ENCODE data around the gene CLIC5. TPM values are rescaled to one million over a fixed set of nuclear protein-coding genes. Genes with fewer than 3 reads are reported as not detected.

The CLIC5 gene
- polyA plus RNA-seq, 2 donors: 0.25 to 0.37 TPM

DNA sequence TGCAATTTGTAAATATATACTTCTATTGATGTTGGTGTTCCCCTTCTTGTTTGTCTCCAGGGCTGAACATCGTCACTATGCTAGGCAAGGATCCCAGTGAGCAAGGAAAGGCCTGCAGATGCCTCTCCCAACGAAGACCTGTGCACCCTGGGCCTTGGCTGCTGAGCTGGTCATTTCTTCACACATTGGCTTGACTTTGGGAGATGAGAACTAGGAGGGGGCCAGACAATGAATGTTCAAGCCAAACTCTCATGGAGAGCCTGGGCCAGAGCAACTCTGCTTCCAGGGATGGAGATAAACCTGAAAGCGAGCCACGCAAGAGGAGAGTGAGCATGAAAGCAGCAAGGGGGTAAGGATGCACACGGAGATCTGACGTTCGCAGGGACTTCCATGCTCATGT lies 104.0 kb downstream of the CLIC5 start:
- Histone ChIP-seq H3K4me1 (ENCODE audit: control insufficient read depth in 2 of 2, insufficient read depth in 2 of 2, low read length in 1 of 2) (no peaks in the 10 kb centered on the region), H3K36me3 (ENCODE audit: control insufficient read depth in 2 of 2, insufficient read depth in 2 of 2, low read length in 1 of 2) (no peaks in the 10 kb centered on the region), H3K27ac (ENCODE audit: low read depth in 2 of 2, low read length in 1 of 2) (no peak overlapping the region), H3K9me3 (ENCODE audit: control insufficient read depth in 2 of 2, insufficient read depth in 1 of 2, low read depth in 1 of 2, low read length in 1 of 2) (no peaks in the 10 kb centered on the region), H3K4me3 (ENCODE audit: low read depth in 1 of 2, low read length in 2 of 2) (no peak overlapping the region), H3K27me3 (ENCODE audit: control insufficient read depth in 1 of 2, insufficient read depth in 2 of 2, low read length in 2 of 2) (no peaks in the 10 kb centered on the region)
- WGBS, 2 donors: 82 to 86% methylated on average over 7 of the region's 7 CpGs

DNA sequence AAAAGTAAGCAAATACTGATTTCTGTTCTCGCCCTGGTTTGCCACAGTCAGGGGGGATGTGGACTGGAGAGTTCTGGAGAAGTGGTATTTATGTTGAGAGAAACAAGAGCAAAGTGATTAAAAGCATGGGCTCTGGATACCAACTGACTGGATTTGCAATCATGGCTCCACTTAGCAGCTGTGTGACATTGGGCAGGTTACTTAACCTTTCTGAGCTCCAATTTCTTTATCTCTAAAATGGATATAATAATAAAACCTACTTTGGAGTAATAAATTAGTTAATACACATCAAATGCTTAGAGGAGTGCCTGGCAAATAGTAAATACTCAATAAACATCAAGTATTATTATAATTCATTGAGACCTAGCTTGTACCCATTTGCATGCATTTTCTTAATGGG lies 111.7 kb downstream of the CLIC5 start:
- WGBS, 2 donors: 95 to 98% methylated on average over 1 of the region's 1 CpG
- Histone ChIP-seq H3K36me3 (ENCODE audit: control insufficient read depth in 2 of 2, insufficient read depth in 2 of 2, low read length in 1 of 2) (no peaks in the 10 kb centered on the region), H3K27ac (ENCODE audit: low read depth in 2 of 2, low read length in 1 of 2) (no peak overlapping the region)

DNA sequence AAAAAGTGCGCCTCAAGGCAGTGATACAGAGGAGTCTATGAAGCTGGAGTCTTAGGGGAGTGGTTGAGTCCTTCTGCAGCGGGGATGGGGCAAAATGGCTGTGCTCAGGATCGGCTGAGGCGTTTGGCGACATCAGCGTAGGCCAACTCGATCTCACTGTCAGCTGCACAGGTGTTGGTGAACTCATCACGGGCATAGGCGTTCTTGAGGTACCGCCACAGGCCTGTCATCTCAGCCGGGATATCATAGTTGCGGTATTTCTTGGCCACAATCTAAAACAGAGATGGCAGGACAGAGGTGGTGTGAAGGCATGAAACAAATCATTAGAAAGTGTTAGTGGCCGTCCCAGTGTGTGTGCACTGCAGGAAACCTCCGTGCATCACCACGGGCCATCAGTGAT lies 112.7 kb downstream of the CLIC5 start:
- H3K9me3 ChIP-seq (ENCODE audit: control insufficient read depth in 2 of 2, insufficient read depth in 1 of 2, low read depth in 1 of 2, low read length in 1 of 2): no peaks in the 10 kb centered on the region
- no peak overlapping the region for H3K4me3 ChIP-seq (ENCODE audit: low read depth in 1 of 2, low read length in 2 of 2)
- WGBS, 2 donors: 93 to 94% methylated on average over 15 of the region's 15 CpGs
- no peaks in the 10 kb centered on the region for H3K36me3 ChIP-seq (ENCODE audit: control insufficient read depth in 2 of 2, insufficient read depth in 2 of 2, low read length in 1 of 2)
- H3K4me1 ChIP-seq (ENCODE audit: control insufficient read depth in 2 of 2, insufficient read depth in 2 of 2, low read length in 1 of 2): no peaks in the 10 kb centered on the region
- H3K27ac ChIP-seq (ENCODE audit: low read depth in 2 of 2, low read length in 1 of 2): no peak overlapping the region
- no peaks in the 10 kb centered on the region for H3K27me3 ChIP-seq (ENCODE audit: control insufficient read depth in 1 of 2, insufficient read depth in 2 of 2, low read length in 2 of 2)

More for the DNA sequence above, 111.7 kb downstream of the CLIC5 start:
- Histone ChIP-seq H3K4me1 (ENCODE audit: control insufficient read depth in 2 of 2, insufficient read depth in 2 of 2, low read length in 1 of 2) (no peaks in the 10 kb centered on the region), H3K9me3 (ENCODE audit: control insufficient read depth in 2 of 2, insufficient read depth in 1 of 2, low read depth in 1 of 2, low read length in 1 of 2) (no peaks in the 10 kb centered on the region), H3K27me3 (ENCODE audit: control insufficient read depth in 1 of 2, insufficient read depth in 2 of 2, low read length in 2 of 2) (no peaks in the 10 kb centered on the region), H3K4me3 (ENCODE audit: low read depth in 1 of 2, low read length in 2 of 2) (no peak overlapping the region)

DNA sequence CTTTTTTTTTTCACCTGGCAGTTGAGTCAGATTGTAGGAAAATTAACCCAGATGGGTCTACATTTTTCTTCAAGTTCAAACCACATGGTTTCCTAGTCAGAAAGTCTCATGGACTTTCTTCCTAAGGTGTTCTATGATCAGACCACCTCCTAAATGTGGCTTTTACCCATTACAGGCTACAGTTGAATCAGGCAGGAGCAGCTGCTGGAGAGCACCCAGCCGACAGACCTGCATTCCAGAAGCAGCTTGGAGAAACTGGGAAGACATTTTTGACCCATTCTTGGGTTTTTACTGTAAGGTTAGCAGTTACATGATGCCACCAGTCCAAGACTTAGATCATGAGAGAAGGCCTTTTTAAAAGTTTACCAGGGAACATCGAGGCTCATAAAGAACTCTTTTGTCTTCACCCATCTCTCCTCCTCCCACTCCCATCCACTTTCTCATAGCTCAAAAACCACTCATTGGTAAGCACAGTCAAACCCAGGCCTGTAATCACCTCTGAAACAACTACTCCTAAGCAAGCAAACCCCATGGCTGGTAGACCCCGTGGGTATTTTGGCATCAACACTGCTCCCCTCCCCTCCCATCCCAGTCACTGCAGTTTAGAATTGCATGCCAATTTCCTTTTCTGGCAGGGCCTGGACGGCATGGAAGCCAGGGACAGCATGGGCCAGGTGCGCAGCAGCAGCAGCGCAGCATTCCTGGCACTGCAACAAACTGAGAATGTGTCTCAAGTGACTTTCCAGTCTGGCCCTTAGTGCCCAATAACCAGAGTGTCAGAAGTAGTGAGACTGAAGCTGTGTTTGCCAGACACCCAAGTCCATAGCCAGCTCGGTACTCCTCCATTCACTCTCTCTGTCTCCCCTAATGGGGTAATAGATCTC lies 113.7 kb downstream of the CLIC5 start:
- Histone ChIP-seq H3K27ac (ENCODE audit: low read depth in 2 of 2, low read length in 1 of 2) (no peak overlapping the region), H3K36me3 (ENCODE audit: control insufficient read depth in 2 of 2, insufficient read depth in 2 of 2, low read length in 1 of 2) (no peaks in the 10 kb centered on the region), H3K27me3 (ENCODE audit: control insufficient read depth in 1 of 2, insufficient read depth in 2 of 2, low read length in 2 of 2) (no peaks in the 10 kb centered on the region), H3K9me3 (ENCODE audit: control insufficient read depth in 2 of 2, insufficient read depth in 1 of 2, low read depth in 1 of 2, low read length in 1 of 2) (no peaks in the 10 kb centered on the region), H3K4me3 (ENCODE audit: low read depth in 1 of 2, low read length in 2 of 2) (no peak overlapping the region), H3K4me1 (ENCODE audit: control insufficient read depth in 2 of 2, insufficient read depth in 2 of 2, low read length in 1 of 2) (no peaks in the 10 kb centered on the region)
- WGBS, 2 donors: 83 to 89% methylated on average over 7 of the region's 7 CpGs

GRCh38 chr6:45900808-45901752 lies 114.6 kb downstream of the CLIC5 start:
- Histone ChIP-seq H3K36me3 (ENCODE audit: control insufficient read depth in 2 of 2, insufficient read depth in 2 of 2, low read length in 1 of 2) (no peaks in the 10 kb centered on the region), H3K27me3 (ENCODE audit: control insufficient read depth in 1 of 2, insufficient read depth in 2 of 2, low read length in 2 of 2) (no peaks in the 10 kb centered on the region), H3K4me3 (ENCODE audit: low read depth in 1 of 2, low read length in 2 of 2) (no peak overlapping the region), H3K27ac (ENCODE audit: low read depth in 2 of 2, low read length in 1 of 2) (no peak overlapping the region), H3K4me1 (ENCODE audit: control insufficient read depth in 2 of 2, insufficient read depth in 2 of 2, low read length in 1 of 2) (no peaks in the 10 kb centered on the region), H3K9me3 (ENCODE audit: control insufficient read depth in 2 of 2, insufficient read depth in 1 of 2, low read depth in 1 of 2, low read length in 1 of 2) (no peaks in the 10 kb centered on the region)
- WGBS, 2 donors: 71 to 75% methylated on average over 9 of the region's 9 CpGs

- 88 to 93% methylated on average over 4 of the region's 4 CpGs for WGBS, 2 donors
- no peaks in the 10 kb centered on the region for H3K27me3 ChIP-seq (ENCODE audit: control insufficient read depth in 1 of 2, insufficient read depth in 2 of 2, low read length in 2 of 2)
- no peak overlapping the region for H3K4me3 ChIP-seq (ENCODE audit: low read depth in 1 of 2, low read length in 2 of 2)
- H3K36me3 ChIP-seq (ENCODE audit: control insufficient read depth in 2 of 2, insufficient read depth in 2 of 2, low read length in 1 of 2): no peaks in the 10 kb centered on the region
- no peak overlapping the region for H3K27ac ChIP-seq (ENCODE audit: low read depth in 2 of 2, low read length in 1 of 2)
- no peaks in the 10 kb centered on the region for H3K9me3 ChIP-seq (ENCODE audit: control insufficient read depth in 2 of 2, insufficient read depth in 1 of 2, low read depth in 1 of 2, low read length in 1 of 2)
- no peaks in the 10 kb centered on the region for H3K4me1 ChIP-seq (ENCODE audit: control insufficient read depth in 2 of 2, insufficient read depth in 2 of 2, low read length in 1 of 2)
Observed at GRCh38 chr6:45899683-45899946, 116.0 kb downstream of the CLIC5 start.

- no peaks in the 10 kb centered on the region for H3K36me3 ChIP-seq (ENCODE audit: control insufficient read depth in 2 of 2, insufficient read depth in 2 of 2, low read length in 1 of 2)
- H3K4me1 ChIP-seq (ENCODE audit: control insufficient read depth in 2 of 2, insufficient read depth in 2 of 2, low read length in 1 of 2): no peaks in the 10 kb centered on the region
- H3K9me3 ChIP-seq (ENCODE audit: control insufficient read depth in 2 of 2, insufficient read depth in 1 of 2, low read depth in 1 of 2, low read length in 1 of 2): no peaks in the 10 kb centered on the region
- no peak overlapping the region for H3K4me3 ChIP-seq (ENCODE audit: low read depth in 1 of 2, low read length in 2 of 2)
- no peaks in the 10 kb centered on the region for H3K27me3 ChIP-seq (ENCODE audit: control insufficient read depth in 1 of 2, insufficient read depth in 2 of 2, low read length in 2 of 2)
- no peak overlapping the region for H3K27ac ChIP-seq (ENCODE audit: low read depth in 2 of 2, low read length in 1 of 2)
- 81 to 83% methylated on average over 7 of the region's 7 CpGs for WGBS, 2 donors
Observed at GRCh38 chr6:45898941-45899682, 116.5 kb downstream of the CLIC5 start.

DNA sequence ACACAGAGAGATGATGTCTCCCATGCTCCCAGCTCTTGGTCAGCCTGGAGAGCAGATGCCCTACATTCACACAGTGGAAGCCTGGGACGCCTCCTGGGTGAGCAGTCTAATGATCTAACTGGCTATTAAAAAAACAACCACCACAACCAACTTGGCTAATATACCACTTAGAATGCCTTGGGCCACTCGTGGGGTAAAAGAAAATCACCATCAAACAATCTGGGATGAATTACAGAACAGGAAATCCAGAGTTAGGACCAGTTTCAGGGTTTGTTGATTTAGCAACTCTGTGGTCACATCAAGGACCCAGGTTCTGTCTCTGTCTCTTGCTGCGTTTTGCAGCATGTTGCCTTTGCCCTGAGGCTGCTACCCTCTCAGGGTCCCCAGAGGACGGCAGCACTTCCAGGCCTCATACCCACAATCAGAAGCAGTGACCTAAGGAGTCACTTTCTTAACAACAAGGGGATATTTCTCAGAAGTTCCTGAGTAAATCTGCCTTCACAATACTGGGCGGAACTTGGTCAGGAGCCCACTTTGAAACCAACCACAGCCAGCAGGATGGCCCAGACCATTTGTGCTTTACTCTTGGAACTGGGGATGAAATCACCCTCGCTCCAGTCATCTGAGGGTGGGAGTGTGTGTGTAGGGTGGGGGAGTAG lies 118.7 kb downstream of the CLIC5 start:
- H3K4me1 ChIP-seq (ENCODE audit: control insufficient read depth in 2 of 2, insufficient read depth in 2 of 2, low read length in 1 of 2): no peaks in the 10 kb centered on the region
- 63 to 69% methylated on average over 6 of the region's 6 CpGs for WGBS, 2 donors
- H3K27ac ChIP-seq (ENCODE audit: low read depth in 2 of 2, low read length in 1 of 2): no peak overlapping the region
- no peaks in the 10 kb centered on the region for H3K36me3 ChIP-seq (ENCODE audit: control insufficient read depth in 2 of 2, insufficient read depth in 2 of 2, low read length in 1 of 2)
- H3K27me3 ChIP-seq (ENCODE audit: control insufficient read depth in 1 of 2, insufficient read depth in 2 of 2, low read length in 2 of 2): no peaks in the 10 kb centered on the region
- H3K4me3 ChIP-seq (ENCODE audit: low read depth in 1 of 2, low read length in 2 of 2): no peak overlapping the region
- no peaks in the 10 kb centered on the region for H3K9me3 ChIP-seq (ENCODE audit: control insufficient read depth in 2 of 2, insufficient read depth in 1 of 2, low read depth in 1 of 2, low read length in 1 of 2)

DNA sequence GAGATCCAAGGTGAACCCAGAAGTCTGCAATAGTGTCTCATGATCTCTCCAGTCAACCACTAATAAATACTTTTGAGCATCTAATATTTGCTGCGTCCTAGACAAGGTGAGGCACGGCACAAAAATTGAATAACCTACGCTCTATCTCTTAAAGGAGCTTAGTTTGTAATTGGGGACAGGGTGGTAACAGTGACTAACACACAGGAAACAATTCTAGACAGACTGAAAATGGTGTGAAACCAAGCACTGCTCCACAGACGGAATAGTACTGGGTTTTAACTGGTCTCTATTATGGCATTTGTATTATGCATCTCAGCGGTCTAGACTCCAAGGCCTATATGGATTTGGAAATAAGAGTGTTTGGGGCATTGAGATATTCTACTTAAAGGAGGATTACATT lies 120.1 kb downstream of the CLIC5 start:
- Histone ChIP-seq H3K9me3 (ENCODE audit: control insufficient read depth in 2 of 2, insufficient read depth in 1 of 2, low read depth in 1 of 2, low read length in 1 of 2) (no peaks in the 10 kb centered on the region), H3K4me3 (ENCODE audit: low read depth in 1 of 2, low read length in 2 of 2) (no peak overlapping the region), H3K27me3 (ENCODE audit: control insufficient read depth in 1 of 2, insufficient read depth in 2 of 2, low read length in 2 of 2) (no peaks in the 10 kb centered on the region), H3K36me3 (ENCODE audit: control insufficient read depth in 2 of 2, insufficient read depth in 2 of 2, low read length in 1 of 2) (no peaks in the 10 kb centered on the region), H3K27ac (ENCODE audit: low read depth in 2 of 2, low read length in 1 of 2) (no peak overlapping the region), H3K4me1 (ENCODE audit: control insufficient read depth in 2 of 2, insufficient read depth in 2 of 2, low read length in 1 of 2) (no peaks in the 10 kb centered on the region)
- 58 to 90% methylated on average over 5 of the region's 5 CpGs for WGBS, 2 donors
